ENCODE data around the gene SMARCC1.
"Not testable (repeated sequence)": the region's sequence is repeated elsewhere in the genome, so short reads cannot be mapped to it uniquely, and the experiment has no call there.

SMARCC1 gene

DNA sequence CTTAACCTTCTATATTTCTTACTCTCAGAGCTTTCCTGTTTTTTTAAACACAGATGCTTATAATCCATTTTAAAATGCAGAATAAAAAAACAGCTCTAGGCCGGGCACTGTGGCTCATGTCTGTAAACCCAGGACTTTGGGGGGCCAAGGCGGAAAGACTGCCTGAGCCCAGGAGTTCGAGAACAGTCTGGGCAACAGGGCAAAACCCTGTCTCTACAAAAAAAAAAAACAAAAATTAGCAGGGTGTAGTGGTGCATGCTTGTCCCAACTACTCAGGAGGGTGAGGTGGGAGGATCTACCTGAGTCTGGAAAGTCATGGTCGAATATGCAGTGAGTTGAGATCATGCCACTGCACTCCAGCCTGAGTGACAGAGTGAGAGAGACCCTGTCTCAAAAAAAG lies 15.5 kb downstream of the SMARCC1 start:
- DNase-seq: no peak

DNA sequence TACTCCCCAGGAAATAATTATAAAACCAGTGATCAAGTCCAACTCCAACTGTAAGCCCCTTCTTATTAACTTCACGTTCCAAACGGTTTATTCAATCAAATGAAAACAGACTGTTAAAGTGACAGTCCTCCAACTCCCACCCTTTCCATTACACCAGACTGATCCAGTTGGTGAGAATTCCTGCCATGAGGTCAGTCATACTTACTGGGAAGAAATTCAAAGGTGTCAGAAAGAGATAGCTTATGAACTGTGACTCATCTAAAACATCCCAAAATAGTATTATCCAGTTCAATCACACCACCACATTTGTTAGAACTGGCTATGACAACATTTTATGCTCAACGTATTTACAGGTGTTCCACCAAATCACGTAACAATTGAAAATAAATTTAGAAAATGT lies 19.5 kb downstream of the SMARCC1 start:
- no peak for DNase-seq

DNA sequence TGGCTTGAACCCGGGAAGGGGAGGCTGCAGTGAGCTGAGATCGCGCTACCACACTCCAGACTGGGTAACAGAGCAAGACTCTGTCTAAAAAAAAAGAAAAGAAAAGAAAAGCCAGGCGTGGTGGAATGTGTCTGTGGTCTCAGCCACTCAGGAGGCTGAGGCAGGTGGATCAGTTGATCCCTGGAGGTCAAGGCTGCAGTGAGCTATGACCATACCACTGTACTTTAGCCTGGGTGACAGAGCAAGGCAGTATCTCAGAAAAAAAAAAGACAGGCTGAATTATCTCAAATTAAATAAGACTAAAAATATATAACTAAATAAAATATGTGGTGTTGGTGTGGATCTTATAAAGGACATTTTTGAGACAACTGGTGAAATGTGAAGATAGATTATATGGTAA lies 20.6 kb downstream of the SMARCC1 start:
- DNase-seq: no peak

DNA sequence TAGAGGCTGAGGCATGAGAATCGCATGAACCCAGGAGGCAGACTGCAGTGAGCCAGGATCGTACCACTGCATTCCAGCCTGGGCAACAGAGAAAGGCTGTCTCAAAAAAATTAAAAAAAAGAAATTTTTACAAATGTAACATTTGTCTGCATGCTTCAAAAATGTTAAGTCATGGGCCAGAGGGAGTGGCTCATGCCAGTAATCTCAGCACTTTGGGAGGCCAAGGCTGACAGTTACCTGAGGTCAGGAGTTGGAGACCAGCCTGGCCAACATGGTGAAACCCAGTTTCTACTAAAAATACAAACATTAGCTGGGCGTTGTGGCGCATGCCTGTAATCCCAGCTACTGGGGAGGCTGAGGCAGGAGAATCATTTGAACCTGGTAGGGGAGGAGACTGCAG lies 21.5 kb downstream of the SMARCC1 start:
- DNase-seq: not testable (repeated sequence)

DNA sequence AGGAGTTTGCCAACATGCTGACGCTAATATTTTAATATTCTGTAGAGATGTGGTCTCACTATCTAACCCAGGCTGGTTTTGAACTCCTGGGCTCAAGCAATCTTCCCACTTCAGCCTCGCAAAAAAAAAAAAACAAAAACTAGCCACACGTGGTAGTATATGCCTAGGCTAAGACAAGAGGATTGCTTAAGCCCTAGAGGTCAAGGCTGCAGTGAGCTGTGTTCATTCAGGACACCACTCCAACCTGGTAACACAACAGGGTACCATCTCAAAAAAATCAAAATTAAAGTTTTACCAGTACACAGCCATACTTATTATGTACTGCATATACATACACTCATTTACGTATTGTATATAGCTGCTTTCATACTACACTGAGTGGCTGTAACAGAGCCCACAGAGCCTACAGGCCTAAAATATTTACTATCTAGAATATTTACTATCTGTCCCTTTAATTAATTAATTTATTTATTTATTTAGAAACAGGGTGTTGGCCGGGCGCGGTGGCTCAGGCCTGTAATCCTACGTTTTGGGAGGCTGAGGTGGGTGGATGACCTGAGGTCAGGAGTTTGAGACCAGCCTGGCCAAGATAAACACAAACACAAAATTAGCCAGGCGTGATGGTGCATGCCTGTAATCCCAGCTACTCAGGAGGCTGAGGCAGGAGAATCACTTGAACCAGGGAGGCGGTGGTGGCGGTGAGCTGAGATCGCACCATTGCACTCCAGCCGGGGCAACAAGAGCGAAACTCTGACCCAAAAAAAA lies 23.2 kb downstream of the SMARCC1 start:
- DNase-seq: no peak

DNA sequence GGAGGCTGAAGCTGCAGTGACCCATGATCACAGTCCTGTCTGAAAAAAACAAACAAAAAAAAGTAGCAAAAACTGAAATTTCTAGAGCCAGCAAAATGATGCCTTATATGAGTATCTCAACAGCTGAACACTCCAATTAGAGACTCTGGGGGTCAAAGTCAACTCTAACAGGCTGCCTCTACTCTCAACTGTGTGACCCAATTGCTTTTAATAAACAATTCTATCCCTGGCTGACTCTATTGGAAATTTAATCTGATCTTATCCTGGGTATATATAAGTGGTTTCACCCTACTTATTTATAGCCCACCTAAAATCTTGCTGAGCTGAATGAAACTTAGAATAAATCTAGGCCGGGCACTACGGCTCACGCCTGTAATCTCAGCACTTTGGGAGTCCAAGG lies 29.0 kb downstream of the SMARCC1 start:
- DNase-seq: no peak

DNA sequence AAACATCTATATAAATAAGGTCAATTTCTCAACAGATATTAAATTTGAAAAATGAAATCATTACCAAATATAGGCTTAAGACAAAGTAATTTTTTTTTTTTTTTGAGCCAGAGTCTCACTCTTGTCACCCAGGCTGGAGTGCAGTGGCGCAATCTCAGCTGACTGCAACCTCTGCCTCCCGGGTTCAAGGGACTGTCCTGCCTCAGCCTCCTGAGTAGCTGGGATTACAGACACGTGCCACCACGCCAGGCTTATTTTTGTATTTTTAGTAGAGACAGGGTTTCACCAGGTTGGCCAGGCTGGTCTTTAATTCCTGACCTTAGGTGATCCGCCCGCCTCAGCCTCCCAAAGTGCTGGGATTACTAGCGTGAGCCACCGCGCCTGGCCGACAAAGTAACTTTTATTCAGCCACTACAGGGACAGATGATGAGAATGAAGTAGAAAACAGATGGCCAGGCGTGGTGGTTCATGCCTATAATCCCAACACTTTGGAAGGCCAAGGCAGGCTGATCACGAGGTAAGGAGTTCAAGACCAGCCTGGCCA lies 30.8 kb downstream of the SMARCC1 start:
- DNase-seq: not testable (repeated sequence)

DNA sequence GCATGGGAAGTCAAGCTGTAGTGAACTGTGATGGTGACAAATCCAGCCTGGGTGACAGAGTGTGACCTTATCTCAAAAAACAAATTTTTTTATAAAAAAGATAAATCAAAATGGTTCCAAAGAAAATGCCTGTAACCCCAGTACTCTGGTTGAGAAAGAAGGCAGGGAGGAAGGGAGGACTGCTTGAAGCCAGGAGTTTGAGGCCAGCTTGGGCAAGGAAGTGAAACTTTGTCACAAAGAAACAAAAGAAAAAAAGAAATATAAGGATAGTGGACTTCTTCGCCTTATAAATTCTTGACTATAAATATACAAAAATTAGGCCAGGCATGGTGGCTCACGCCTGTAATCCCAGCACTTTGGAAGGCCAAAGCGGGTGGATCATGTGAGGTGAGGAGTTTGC lies 34.1 kb downstream of the SMARCC1 start:
- DNase-seq: no peak

DNA sequence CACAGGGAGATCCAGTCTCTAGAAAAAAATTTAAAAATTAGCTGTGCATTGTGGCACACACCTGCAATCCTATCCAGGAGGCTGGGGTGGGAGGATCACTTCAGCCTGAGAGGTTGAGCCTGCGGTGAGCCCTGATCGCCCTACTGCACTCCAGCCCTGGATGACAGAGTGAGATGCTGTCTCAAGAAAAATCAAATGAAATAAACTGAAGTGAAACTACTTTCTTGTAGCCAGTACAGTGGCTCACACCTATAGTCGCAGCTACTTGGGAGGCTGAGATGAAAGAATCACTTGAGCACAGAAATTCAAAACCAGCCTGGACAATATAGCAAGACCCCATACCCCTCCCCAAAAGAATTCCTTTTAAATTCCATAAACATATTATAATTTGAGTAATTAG lies 35.4 kb downstream of the SMARCC1 start:
- no peak for DNase-seq

DNA sequence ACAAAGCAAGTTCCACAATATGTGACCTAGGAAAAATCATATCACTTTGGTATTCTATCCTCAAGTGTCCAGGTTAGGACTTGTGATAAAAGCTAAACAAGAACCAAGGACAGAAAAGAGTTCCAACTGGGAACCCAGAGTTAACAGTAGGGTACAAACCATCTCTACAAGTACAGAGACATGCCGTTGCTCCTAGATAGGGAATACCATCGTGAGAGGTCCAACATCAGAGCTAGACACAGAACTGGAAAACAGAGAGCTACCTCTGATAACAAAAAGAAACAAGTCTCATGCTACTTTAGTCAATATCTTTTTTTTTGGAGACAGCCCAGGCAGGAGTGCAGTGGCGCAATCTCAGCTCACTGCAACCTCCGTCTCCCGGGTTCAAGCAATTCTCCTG lies 37.8 kb downstream of the SMARCC1 start:
- no peak for DNase-seq

DNA sequence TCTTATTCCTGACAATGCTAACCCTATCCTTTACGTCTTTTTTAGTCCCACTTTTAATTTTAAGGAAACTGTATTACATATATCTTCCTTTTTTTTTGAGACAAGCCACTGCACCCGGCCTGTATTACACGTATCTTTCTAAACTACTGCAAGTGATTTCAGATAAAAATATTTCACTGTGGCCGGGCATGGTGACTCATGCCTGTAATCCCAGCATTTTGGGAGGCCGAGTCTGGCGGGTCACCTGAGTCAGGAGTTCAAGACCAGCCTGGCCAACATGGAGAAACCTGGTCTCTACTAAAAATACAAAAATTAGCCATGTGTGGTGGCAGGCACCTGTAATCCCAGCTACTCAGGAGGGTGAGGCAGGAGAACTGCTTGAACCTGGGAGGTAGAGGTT lies 38.3 kb downstream of the SMARCC1 start:
- not testable (repeated sequence) for DNase-seq

DNA sequence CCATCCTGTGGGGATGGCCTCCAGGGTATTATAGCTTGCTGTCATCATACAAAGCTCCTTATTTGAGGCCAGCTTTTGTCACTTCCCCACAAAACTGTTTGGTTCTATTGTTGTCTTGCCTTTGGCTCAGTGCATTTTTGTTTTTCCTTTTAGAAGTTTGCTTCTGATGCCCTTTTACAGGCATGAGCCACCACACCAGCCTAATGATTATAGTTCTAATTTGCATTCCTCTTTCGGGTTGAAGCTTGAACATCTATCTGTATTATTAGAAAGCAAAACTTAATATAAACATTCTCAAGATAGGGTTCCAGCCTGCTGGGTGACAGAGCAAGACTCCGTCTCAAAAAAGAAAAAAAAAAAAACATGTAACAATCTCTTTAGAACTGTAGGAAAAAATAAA lies 39.8 kb downstream of the SMARCC1 start:
- no peak for DNase-seq

DNA sequence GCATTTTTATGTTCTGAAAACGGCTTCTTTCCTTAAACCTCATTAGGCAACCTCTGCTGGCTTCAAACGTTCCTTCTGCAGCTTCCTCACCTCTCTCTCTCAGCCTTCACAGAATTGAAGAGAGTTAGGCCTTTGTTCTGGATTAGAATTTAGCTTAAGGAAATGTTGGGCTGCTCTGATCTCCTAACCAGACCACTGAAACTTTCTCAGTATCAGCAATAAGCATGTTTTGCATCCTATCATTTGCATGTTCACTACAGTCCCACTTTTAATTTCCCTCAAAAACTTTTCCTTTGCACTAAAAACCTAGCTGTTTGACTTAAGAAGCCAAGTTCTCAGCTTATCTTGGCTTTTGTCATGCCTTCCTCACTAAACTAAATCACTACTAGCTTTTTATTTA lies 49.5 kb downstream of the SMARCC1 start:
- no peak for DNase-seq

DNA sequence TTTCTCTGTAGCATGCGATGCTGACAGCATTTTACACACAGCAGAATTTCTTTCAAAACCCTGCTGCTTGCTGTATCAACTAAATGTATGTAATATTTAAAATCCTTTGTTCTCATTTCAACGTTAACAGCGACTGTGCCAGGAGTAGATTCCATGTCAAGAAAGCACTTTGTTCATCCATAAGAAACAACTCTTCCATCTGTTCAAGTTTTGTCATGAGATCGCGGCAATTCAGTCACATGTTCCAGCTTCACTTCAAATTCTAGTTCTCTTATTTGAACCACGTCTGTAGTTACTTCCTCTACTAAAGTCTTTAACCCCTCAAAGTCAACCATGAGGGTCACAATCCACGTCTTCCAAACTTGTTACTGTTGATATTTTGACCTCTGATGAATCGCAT lies 50.6 kb downstream of the SMARCC1 start:
- no peak for DNase-seq

DNA sequence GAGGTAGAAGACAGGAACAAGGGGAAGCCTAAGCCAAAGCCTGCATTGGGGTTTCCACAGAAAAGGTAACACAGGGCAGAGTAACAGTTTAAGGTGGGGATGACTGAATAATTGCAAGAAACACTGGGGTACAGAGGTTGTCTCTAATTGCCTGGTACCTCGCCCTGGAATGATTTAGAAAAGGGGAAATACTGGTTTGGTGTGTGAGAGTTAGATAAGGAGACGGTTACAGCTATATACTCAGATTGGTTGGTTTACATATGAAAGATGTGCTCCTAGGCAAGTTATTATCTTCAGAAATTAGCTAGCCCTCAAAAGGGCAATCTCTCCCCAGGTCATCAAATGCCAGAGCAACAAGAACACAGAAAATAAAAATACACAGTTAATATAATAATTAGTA lies 58.8 kb downstream of the SMARCC1 start:
- DNase-seq: no peak

DNA sequence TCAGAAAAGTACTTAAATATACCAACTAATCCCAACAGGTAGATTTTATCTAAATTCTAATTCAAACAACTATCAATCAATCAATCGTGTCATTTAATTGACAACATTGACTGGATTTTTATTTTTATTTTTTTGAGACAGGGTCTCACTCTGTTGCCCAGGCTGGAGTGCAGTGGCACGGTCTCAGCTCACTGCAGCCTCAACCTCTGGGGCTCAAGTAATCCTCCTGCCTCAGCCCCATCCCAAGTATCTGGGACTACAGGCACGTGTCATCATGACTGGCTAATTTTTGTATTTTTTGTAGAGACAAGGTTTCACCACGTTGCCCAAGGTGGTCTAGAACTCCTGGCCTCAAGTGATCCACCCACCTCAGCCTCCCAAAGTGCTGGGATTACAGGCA lies 64.2 kb downstream of the SMARCC1 start:
- DNase-seq: not testable (repeated sequence)

DNA sequence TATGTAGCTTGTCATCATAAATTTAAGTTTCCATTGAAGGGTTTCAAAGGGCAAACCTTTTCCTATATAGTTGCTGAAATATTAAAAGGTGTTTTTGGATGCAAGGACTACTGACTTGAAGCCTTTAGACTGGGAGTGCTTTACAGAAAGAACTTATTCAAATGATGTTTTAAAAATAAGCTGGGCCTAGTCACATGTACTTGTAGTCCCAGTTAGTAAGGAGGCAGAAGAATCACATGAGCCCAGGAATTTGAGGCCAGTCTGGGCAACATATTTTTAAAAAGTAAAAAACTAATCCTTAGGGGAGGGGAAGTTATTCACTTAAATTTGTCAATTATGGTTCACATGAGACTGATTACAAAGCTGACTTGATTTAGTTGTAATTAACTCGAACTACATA lies 65.0 kb downstream of the SMARCC1 start:
- DNase-seq: no peak

DNA sequence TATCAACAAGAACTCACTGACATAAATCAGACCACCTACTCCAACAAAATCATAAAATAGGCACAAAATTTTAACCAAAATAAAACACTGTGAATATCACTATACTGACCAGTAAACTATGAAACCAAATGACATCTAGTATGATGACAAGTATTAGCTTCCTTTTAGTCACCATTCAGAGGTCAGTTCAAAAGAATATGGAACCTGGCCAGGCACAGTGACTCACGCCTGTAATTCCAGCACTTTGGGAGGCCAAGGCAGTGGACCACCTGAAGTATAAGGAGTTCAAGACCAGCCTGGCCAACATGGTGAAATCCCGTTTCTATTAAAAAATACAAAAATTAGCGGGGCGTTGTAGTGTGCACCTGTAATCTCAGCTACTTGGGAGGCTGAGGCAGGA lies 65.8 kb downstream of the SMARCC1 start:
- DNase-seq: no peak

DNA sequence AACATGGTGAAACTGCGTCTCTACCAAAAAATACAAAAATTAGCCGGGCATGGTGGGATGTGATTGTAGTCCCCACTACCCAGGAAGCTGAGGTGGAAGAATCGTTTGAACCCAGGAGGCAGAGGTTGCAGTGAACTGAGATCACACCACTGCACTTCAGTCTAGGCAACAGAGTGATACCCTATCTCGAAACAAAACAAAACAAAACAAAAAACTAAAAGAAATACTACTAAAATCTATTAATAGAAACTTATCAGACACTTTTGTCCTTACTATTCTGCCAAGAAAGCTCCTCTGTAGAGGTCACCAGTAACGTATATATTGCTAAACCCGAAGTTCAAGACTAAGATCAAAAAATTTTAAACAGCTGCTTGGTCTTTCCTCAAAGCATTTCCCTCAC lies 67.1 kb downstream of the SMARCC1 start:
- no peak for DNase-seq

DNA sequence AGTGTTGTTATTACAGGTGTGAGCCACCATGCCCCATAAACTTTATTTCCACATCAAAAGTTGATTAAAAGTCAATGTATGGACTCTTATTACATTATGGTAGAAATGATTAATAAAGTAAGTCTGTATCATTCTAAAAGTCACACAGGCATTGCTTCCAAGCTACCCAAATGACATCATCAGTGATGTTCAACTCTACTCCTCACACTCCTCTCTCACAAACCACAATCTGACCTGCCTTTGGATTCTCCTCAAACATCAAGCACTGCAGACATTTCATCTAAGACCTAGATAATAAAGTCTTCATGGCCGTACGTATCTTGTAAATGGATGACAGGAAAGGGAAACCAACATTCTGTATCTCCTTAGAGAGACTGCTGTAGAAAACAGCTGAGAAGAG lies 68.0 kb downstream of the SMARCC1 start:
- DNase-seq: no peak

DNA sequence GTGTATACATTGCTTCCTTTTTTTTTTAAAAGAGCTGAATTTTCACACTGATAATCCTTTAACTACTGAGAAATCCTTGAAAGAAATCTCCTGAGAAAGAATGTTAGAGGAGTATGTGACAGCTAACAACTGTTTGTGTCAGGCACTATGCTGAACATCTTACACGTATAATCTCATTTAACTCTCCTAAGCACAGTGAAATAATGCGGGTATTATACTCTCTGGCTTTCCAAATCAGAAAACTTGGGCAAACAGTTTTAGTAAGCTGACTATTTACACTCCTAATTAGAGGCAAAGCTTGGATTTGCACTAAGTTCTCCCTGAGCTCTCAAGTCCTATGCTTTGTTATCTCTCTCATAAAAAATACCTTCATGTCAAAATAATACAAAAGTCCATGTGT lies 69.3 kb downstream of the SMARCC1 start:
- DNase-seq: no peak

DNA sequence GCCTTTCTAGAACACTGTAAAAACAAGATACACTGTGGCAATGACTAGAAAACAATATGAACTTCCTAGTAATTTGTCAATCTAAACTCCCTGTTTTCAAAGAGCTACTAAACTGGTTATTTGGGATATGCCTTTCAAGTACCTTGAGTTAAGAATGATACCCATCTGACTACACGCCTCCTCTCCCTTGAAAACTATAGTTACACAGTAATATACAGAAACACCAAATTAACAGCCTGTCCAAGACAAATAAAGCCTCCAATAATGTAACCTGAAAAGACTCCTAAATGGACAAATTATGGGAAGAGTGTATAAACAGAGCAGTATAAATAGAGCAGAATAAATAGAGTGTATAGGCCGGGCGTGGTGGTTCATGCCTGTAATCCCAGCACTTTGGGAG lies 70.1 kb downstream of the SMARCC1 start:
- no peak for DNase-seq

DNA sequence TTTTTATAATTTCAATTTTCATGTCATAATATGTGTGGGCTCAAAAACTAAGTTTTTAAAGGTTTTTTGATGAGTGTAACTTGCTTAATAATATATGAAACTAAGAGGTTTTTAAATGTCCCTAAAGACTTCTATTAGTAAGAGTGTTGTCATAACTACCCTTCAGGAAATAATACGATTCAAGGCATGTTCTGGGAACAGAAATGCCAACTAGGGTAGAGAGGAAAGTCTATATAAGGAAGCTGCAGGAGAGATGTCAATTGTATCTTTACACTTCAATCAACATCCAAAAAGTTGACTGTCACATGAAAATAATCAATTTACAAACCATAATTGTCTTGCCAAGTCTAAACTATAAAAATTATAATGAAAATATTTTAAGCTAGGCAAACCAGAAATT lies 76.3 kb downstream of the SMARCC1 start:
- DNase-seq: no peak

DNA sequence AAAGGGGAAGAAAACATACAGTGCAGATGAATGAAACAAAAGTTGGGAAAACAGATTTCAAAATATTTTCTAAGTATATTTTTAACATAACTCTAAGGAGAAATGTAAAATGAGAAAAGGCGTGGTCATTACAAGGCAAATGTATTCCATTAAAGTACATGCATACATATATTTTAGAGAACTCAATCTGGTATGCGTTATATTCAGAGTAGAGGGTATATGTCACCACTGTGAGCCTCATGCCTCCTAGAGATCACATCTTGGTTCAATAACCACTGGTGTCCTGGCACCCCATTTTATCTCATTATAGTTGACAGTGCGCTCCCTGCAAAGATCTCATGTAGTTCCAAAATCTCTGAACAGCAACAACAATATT lies 77.5 kb downstream of the SMARCC1 start:
- no peak for DNase-seq

DNA sequence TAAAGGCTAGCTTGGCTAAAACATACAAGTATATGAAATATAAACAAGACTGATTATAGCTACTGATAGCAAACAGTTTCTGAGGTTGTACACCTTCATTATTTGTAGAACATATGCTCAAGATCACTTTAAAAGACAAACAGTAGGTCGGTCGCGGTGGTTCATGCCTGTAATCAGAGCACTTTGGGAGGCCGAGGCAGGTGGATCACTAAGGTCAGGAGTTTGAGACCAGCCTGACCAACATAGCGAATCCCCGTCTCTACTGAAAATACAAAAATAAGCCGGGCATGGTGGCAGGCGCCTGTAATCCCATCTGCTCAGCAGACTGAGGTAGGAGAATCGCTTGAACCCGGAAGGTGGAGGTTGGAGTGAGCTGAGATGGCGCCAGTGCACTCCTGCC lies 80.3 kb downstream of the SMARCC1 start:
- no peak for DNase-seq

All from right hindlimb (tissue), 1 donor.